NB4 (cell line): ENCODE results near the gene SOBP.

Source experiments
- DNase-seq: peaks from one replicate; pipeline ENCODE4 v3.0.0; 2010; ENCODE audit warnings: low read depth
- H3K4me3 ChIP-seq: one replicate; pipeline ENCODE4 v1.5.1; 2011; ENCODE audit warnings: mild to moderate bottlenecking, low read depth, low read length, moderate library complexity
- CTCF ChIP-seq: IDR thresholded peaks from one replicate; pipeline ENCODE4 v1.5.1; 2012; ENCODE audit warnings: low read depth, low read length
- MAX ChIP-seq: IDR thresholded peaks from 2 replicates; pipeline ENCODE4 v1.6.1; 2011; ENCODE audit warnings: low read depth, low read length
- MYC ChIP-seq: IDR thresholded peaks from 2 replicates; pipeline ENCODE4 v1.6.1; 2011; ENCODE audit warnings: low read depth, low read length
- POLR2A ChIP-seq: IDR thresholded peaks from 2 replicates; pipeline ENCODE4 v1.6.1; 2011; ENCODE audit warnings: mild to moderate bottlenecking; ENCODE audit not compliant: insufficient read length; ENCODE audit errors: extremely low read depth

Gene SOBP

GRCh38 chr6:107612762-107613415, 123.0 kb downstream of the SOBP start:
- no peak for DNase-seq
- TF ChIP-seq POLR2A (no peak), MAX (no peak), CTCF (no peak), MYC (no peak)
- H3K4me3 ChIP-seq = no peak overlapping the region

GRCh38 chr6:107613651-107614379, 123.9 kb downstream of the SOBP start:
- DNase-seq = no peak
- H3K4me3 ChIP-seq = no peak overlapping the region
- TF ChIP-seq CTCF (no peak), MYC (no peak), MAX (no peak), POLR2A (no peak)

GRCh38 chr6:107614828-107615227, 124.9 kb downstream of the SOBP start:
- no peak for DNase-seq
- H3K4me3 ChIP-seq = no peak overlapping the region
- TF ChIP-seq POLR2A (no peak), MAX (no peak)

- TF ChIP-seq MAX = no peak
- no peak for TF ChIP-seq CTCF
- no peak for TF ChIP-seq MYC
- no peak for TF ChIP-seq POLR2A
- no peak overlapping the region for H3K4me3 ChIP-seq
- DNase-seq = no peak
Observed at GRCh38 chr6:107616775-107617174, 126.9 kb downstream of the SOBP start.

GRCh38 chr6:107617341-107617932, 127.5 kb downstream of the SOBP start:
- TF ChIP-seq POLR2A = no peak
- TF ChIP-seq MAX = no peak
- TF ChIP-seq MYC = no peak
- no peak for TF ChIP-seq CTCF
- no peak for DNase-seq
- H3K4me3 ChIP-seq = no peak overlapping the region

GRCh38 chr6:107618672-107619071, 128.8 kb downstream of the SOBP start:
- H3K4me3 ChIP-seq = no peak overlapping the region
- DNase-seq = no peak
- TF ChIP-seq MYC = no peak
- TF ChIP-seq MAX = no peak
- TF ChIP-seq CTCF = no peak
- TF ChIP-seq POLR2A = no peak
